IMR-90 (cell line): ENCODE measurements around the gene NINJ2. TPM values are rescaled to one million over a fixed set of nuclear protein-coding genes. Genes with fewer than 3 reads are reported as not detected.

Experiments used
- ATAC-seq: fragments of 200-7000 bp; cut with Tn5 transposase; 2 replicates; pipeline ENCODE4 v1.9.1; 2020; ENCODE audit warnings: low read depth, mild to moderate bottlenecking, moderate library complexity
- BruUV-seq: library from RNA; stranded (reverse); fragments of 400-500 nt; replicated peaks from 2 replicates; lab custom pipeline; 2021; lab: Mats Ljungman, UMichigan
- CTCF ChIA-PET: fragments of 300-600 bp; formaldehyde crosslinking; extraction: SDS; loops from one replicate; lab custom pipeline; 2021; ENCODE audit warnings: antibody characterized with exemption; lab: Yijun Ruan, JAX
- POLR2A ChIA-PET: fragments of 300-600 bp; sonication (Branson Sonifier 250); formaldehyde crosslinking; loops from one replicate; lab custom pipeline; 2022; ENCODE audit warnings: antibody characterized with exemption; ENCODE audit not compliant: unreplicated experiment; lab: Charles Lee
- DNase-seq: peaks from one replicate; pipeline ENCODE4 v3.0.0; 2013
- H2AFZ ChIP-seq: replicated peaks from 2 replicates; pipeline ENCODE3; 2013; ENCODE audit warnings: low read length, mild to moderate bottlenecking; ENCODE audit not compliant: poor library complexity
- H2AK5ac ChIP-seq: 2 replicates; pipeline ENCODE4 v1.6.1; 2013; ENCODE audit warnings: low read depth, low read length, inconsistent platforms
- H2AK9ac ChIP-seq: replicated peaks from 2 replicates; pipeline ENCODE3; 2013; ENCODE audit warnings: mild to moderate bottlenecking, low read depth, low read length, moderate library complexity; ENCODE audit not compliant: poor library complexity
- H2BK120ac ChIP-seq: 2 replicates; pipeline ENCODE4 v1.6.1; 2013; ENCODE audit warnings: low read depth, low read length, inconsistent platforms
- H2BK15ac ChIP-seq: 3 replicates; pipeline ENCODE4 v1.6.1; 2013; ENCODE audit warnings: low read depth, low read length, inconsistent platforms
- H2BK20ac ChIP-seq: 2 replicates; pipeline ENCODE4 v1.6.1; 2013; ENCODE audit warnings: low read depth, mild to moderate bottlenecking, inconsistent platforms, low read length, moderate library complexity
- H2BK5ac ChIP-seq: 2 replicates; pipeline ENCODE4 v1.6.1; 2013; ENCODE audit warnings: mild to moderate bottlenecking, low read depth, low read length, inconsistent platforms; ENCODE audit not compliant: poor library complexity, severe bottlenecking
- H3K14ac ChIP-seq: replicated peaks from 2 replicates; pipeline ENCODE4 v1.6.1; 2013; ENCODE audit warnings: low read depth, low read length, inconsistent platforms
- H3K18ac ChIP-seq: 2 replicates; pipeline ENCODE4 v1.6.1; 2013; ENCODE audit warnings: low read depth, low read length, control low read depth
- H3K23ac ChIP-seq: 2 replicates; pipeline ENCODE4 v1.6.1; 2013; ENCODE audit warnings: low read depth, low read length, inconsistent platforms
- H3K27ac ChIP-seq: 2 replicates; pipeline ENCODE4 v1.5.1; 2013; ENCODE audit warnings: mild to moderate bottlenecking, control low read depth, low read length; ENCODE audit not compliant: insufficient read depth
- H3K27me3 ChIP-seq: 2 replicates; pipeline ENCODE4 v1.6.1; 2013; ENCODE audit warnings: low read length; ENCODE audit not compliant: control insufficient read depth, insufficient read depth
- H3K36me3 ChIP-seq: 2 replicates; pipeline ENCODE4 v1.6.1; 2013; ENCODE audit warnings: low read length, mixed read lengths; ENCODE audit not compliant: control insufficient read depth, insufficient read depth
- H3K4ac ChIP-seq: 2 replicates; pipeline ENCODE4 v1.6.1; 2013; ENCODE audit warnings: low read depth, low read length, inconsistent platforms
- H3K4me1 ChIP-seq: 2 replicates; pipeline ENCODE4 v1.6.1; 2013; ENCODE audit warnings: low read length, mixed read lengths; ENCODE audit not compliant: control insufficient read depth, insufficient read depth
- H3K4me2 ChIP-seq: 2 replicates; pipeline ENCODE4 v1.6.1; 2013; ENCODE audit warnings: low read depth, mild to moderate bottlenecking, control low read depth, low read length, moderate library complexity
- H3K4me3 ChIP-seq: 2 replicates; pipeline ENCODE4 v1.5.1; 2013; ENCODE audit warnings: low read depth, mild to moderate bottlenecking, control low read depth, low read length, moderate library complexity; ENCODE audit not compliant: insufficient read depth
- H3K56ac ChIP-seq: 2 replicates; pipeline ENCODE4 v1.6.1; 2013; ENCODE audit warnings: low read length, inconsistent platforms; ENCODE audit not compliant: insufficient read depth; ENCODE audit errors: extremely low read depth
- H3K79me1 ChIP-seq, 2 experiments: 2 replicates each; pipeline ENCODE4 v1.6.1; 2013; ENCODE audit warnings: low read length in 2 of 2, inconsistent platforms in 1 of 2, low read depth in 1 of 2
- H3K9ac ChIP-seq: 2 replicates; pipeline ENCODE4 v1.6.1; 2013; ENCODE audit warnings: low read depth, low read length, control low read depth
- H3K9me1 ChIP-seq: 2 replicates; pipeline ENCODE4 v1.6.1; 2013; ENCODE audit warnings: low read length, inconsistent platforms; ENCODE audit not compliant: insufficient read depth
- H3K9me3 ChIP-seq: 2 replicates; pipeline ENCODE4 v1.6.1; 2013; ENCODE audit warnings: low read length; ENCODE audit not compliant: control insufficient read depth, insufficient read depth
- H4K20me1 ChIP-seq: 2 replicates; pipeline ENCODE4 v1.6.1; 2013; ENCODE audit warnings: low read length, inconsistent platforms; ENCODE audit not compliant: insufficient read depth
- H4K5ac ChIP-seq: 2 replicates; pipeline ENCODE4 v1.6.1; 2013; ENCODE audit warnings: mild to moderate bottlenecking, low read depth, low read length, control low read depth
- H4K8ac ChIP-seq, 2 experiments: 2 replicates each; pipeline ENCODE4 v1.6.1; 2013; ENCODE audit warnings: low read depth in 2 of 2, low read length in 2 of 2, control low read depth in 1 of 2, inconsistent platforms in 1 of 2
- H4K91ac ChIP-seq: 2 replicates; pipeline ENCODE4 v1.6.1; 2013; ENCODE audit warnings: low read depth, low read length, inconsistent platforms; ENCODE audit not compliant: insufficient read depth
- BHLHE40 ChIP-seq: fragments of 150-350 bp; IDR thresholded peaks from 2 replicates; pipeline ENCODE4 v1.6.1; 2016; ENCODE audit warnings: mild to moderate bottlenecking, low read depth, low read length
- CHD1 ChIP-seq: IDR thresholded peaks from 2 replicates; pipeline ENCODE4 v1.6.1; 2012; ENCODE audit warnings: low read depth, low read length, improper control_type of control experiment
- MAZ ChIP-seq: IDR thresholded peaks from 2 replicates; pipeline ENCODE4 v1.6.1; 2012; ENCODE audit warnings: low read depth, mild to moderate bottlenecking, low read length, improper control_type of control experiment, moderate library complexity, borderline replicate concordance
- NFE2L2 ChIP-seq: fragments of 150-350 bp; IDR thresholded peaks from 2 replicates; pipeline ENCODE4 v1.6.1; 2016; ENCODE audit warnings: low read depth, mild to moderate bottlenecking, low read length
- POLR2A ChIP-seq: IDR thresholded peaks from 2 replicates; pipeline ENCODE4 v1.6.1; 2012; ENCODE audit warnings: mild to moderate bottlenecking, low read depth, low read length
- SMC3 ChIP-seq: fragments of 150-350 bp; IDR thresholded peaks from 2 replicates; pipeline ENCODE4 v1.6.1; 2016; ENCODE audit warnings: low read depth, mild to moderate bottlenecking, antibody characterized with exemption, low read length, moderate library complexity
- WGBS, 2 experiments: methylation state at CpG; one replicate each; pipeline versions ENCODE4 v1.1.5 to v1.1.7; 2013; ENCODE audit warnings: missing lambda C conversion rate in 2 of 2; ENCODE audit not compliant: insufficient read length in 1 of 2; ENCODE audit errors: extremely low coverage in 2 of 2; 5-methylcytosine and 5-hydroxymethylcytosine counted together
- dilution Hi-C: fragments of 300-500 bp; cut with HindIII; formaldehyde crosslinking; loops from one replicate; pipeline ENCODE4 v1.14.3; 2018; ENCODE audit warnings: low sequenced_read_pairs; ENCODE audit not compliant: unreplicated experiment
- in situ Hi-C: fragments of 300-500 bp; cut with MboI; formaldehyde crosslinking; loops from 3 replicates; pipeline ENCODE4 v1.14.3; 2019; ENCODE audit warnings: low sequenced_read_pairs, inconsistent platforms, mixed read lengths
- intact Hi-C: fragments of 100-400 bp; cut with micrococcal nuclease; formaldehyde crosslinking; loops from 2 replicates; pipeline ENCODE4 v1.10.0; 2022
- polyA plus RNA-seq, 3 experiments: library from polyadenylated mRNA; depleted of rRNA; stranded (reverse); fragments of >200 nt; gene quantifications; 2 replicates each; pipeline ENCODE4 v1.2.3, GENCODE V29; 2012; ENCODE audit warnings: low replicate concordance in 1 of 3
- total RNA-seq: library from RNA; depleted of rRNA; stranded (reverse); fragments of >200 nt; gene quantifications from 2 replicates; pipeline ENCODE4 v1.2.3, GENCODE V29; 2012

Gene NINJ2
- total and polyA plus RNA-seq, 2 of the 4 experiments (the other 2 are of a cell fraction): not detected

- Histone ChIP-seq H3K23ac (no peak overlapping the region), H3K4me1 (no peaks in the 10 kb centered on the region), H3K4me2 (no peak overlapping the region), H4K91ac (no peak overlapping the region), H3K9me3 (peaks cover 14% of the 10 kb centered on the region), H3K18ac (no peak overlapping the region), H3K9me1 (no peaks in the 10 kb centered on the region), H3K56ac (no peak overlapping the region), H2AFZ (no peak overlapping the region), H2AK5ac (no peak overlapping the region), H3K79me1 (no peaks in the 10 kb centered on the region), H3K9ac (no peak overlapping the region), H2AK9ac (no peak overlapping the region), H4K20me1 (no peaks in the 10 kb centered on the region), H2BK15ac (no peak overlapping the region), H3K4ac (no peak overlapping the region), H2BK5ac (no peak overlapping the region), H3K27me3 (no peaks in the 10 kb centered on the region), H4K8ac (no peak overlapping the region), H3K27ac (no peak overlapping the region), H3K36me3 (no peaks in the 10 kb centered on the region), H3K4me3 (no peak overlapping the region), H2BK20ac (no peak overlapping the region), H3K14ac (no peak overlapping the region), H4K5ac (no peak overlapping the region), H2BK120ac (no peak overlapping the region)
- no peak for DNase-seq
- no peak for ATAC-seq
- BruUV-seq: no TSS peak
- dilution Hi-C loops (no loop called here), in situ Hi-C loops (no loop called here), intact Hi-C loops (no loop called here)
- CTCF ChIA-PET: no interaction called here
- WGBS, 2 experiments: 90% methylated on average over 24 of the region's 27 CpGs; no CpG with 5 or more reads in 1 of the 2 experiments
- POLR2A ChIA-PET: no interaction called here
- TF ChIP-seq CHD1 (no peak), MAZ (no peak), POLR2A (no peak), NFE2L2 (no peak), SMC3 (no peak), BHLHE40 (no peak)
Measured at GRCh38 chr12:694734-695503, 31.7 kb upstream of the NINJ2 start.
